Naive B cell (primary cell): ENCODE measurements around the gene EFNA2. TPM values are rescaled to one million over a fixed set of nuclear protein-coding genes. Genes with fewer than 3 reads are reported as not detected.
"Not testable (repeated sequence)": the region's sequence is repeated elsewhere in the genome, so short reads cannot be mapped to it uniquely, and the experiment has no call there.

ENCODE experiments used
- ATAC-seq, 2 donors: fragments of 150-1000 bp; cut with Tn5 transposase; 2 replicates each; pipeline ENCODE4 v1.10.0; 2021; ENCODE audit warnings: low read depth in 2 of 2, mild to moderate bottlenecking in 2 of 2, moderate library complexity in 2 of 2
- DNase-seq: peaks from one replicate; pipeline ENCODE4 v3.0.0; 2022
- H3K27ac Mint-ChIP-seq, 6 donors: one replicate each; pipeline ENCODE4 v1.8.0; 2020 to 2022; ENCODE audit warnings: mild to moderate bottlenecking in 6 of 6, mixed read lengths in 6 of 6, moderate library complexity in 5 of 6, inconsistent platforms in 2 of 6
- H3K27me3 Mint-ChIP-seq, 3 donors: one replicate each; pipeline ENCODE4 v1.8.0; 2021 to 2022; ENCODE audit warnings: mixed read lengths in 3 of 3, mild to moderate bottlenecking in 1 of 3
- H3K36me3 Mint-ChIP-seq, 2 donors: one replicate each; pipeline ENCODE4 v1.8.0; 2020 to 2022; ENCODE audit warnings: mixed read lengths in 2 of 2, inconsistent platforms in 1 of 2, mild to moderate bottlenecking in 1 of 2
- H3K4me1 Mint-ChIP-seq, 3 donors: one replicate each; pipeline ENCODE4 v1.8.0; 2020 to 2022; ENCODE audit warnings: mixed read lengths in 3 of 3, inconsistent platforms in 1 of 3, mild to moderate bottlenecking in 1 of 3, moderate library complexity in 1 of 3
- H3K4me3 Mint-ChIP-seq, 8 donors: one replicate each; pipeline ENCODE4 v1.8.0; 2020 to 2022; ENCODE audit warnings: mild to moderate bottlenecking in 8 of 8, mixed read lengths in 8 of 8, moderate library complexity in 8 of 8, inconsistent platforms in 2 of 8
- H3K9me3 Mint-ChIP-seq, 7 donors: one replicate each; pipeline ENCODE4 v1.8.0; 2020 to 2022; ENCODE audit warnings: mixed read lengths in 7 of 7, mild to moderate bottlenecking in 5 of 7, inconsistent platforms in 2 of 7, moderate library complexity in 1 of 7
- polyA plus RNA-seq, 6 donors: library from polyadenylated mRNA; unstranded; fragments of 300-500 nt; fragmentation: Illumina TruSeq; gene quantifications; one replicate each; pipeline ENCODE4 v1.2.3, GENCODE V29; 2021; ENCODE audit warnings: low read depth in 6 of 6

The EFNA2 gene
- polyA plus RNA-seq, 6 donors from 2014 or later = not detected

DNA sequence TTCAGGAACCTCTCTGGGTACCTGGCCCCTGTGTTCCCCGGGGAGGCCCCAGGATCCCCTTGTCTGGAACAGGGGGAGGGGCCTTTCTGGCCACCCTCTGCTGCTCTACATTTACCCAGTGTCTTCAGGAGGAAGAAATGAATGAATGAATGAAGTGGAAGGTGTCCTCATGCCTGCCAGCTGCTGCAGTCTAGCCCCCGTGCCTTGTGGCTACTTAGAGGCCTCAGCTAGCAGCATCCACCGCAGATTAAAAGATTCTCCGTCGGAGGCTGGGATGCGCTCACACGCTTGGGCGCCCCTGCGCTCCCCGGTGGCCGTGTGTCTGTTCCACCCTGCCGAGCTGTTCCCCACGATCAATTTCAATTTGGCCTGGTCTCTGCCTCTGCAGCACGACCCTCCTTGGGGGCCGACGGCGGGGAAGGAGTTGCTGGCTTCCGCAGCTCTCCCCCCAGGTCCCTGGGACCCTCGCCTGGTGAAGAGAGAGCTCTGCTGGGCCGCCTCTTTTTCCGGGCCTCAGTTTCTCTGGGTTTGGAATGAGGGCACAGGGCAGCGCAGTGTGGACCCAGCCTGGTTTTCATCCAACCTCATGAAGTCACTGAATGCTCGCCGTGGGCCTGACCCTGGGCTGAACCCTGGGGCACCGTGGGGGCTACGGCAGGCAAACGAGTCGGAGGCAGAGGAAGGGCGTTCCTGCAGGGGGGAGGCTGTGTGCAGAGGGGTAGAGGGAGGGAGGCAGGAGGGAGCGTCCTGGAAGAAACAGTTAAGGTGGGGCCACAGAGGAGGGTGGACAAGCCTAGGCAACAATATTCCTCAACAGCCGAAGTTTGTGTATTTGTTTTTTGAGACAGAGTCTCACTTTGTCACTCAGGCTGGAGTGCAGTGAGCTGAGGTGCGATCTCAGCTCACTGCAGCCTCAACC, 28.3 kb downstream of the EFNA2 start:
- DNase-seq = no peak
- H3K4me1 Mint-ChIP-seq = peaks cover 0 to 6% (median 0%) of the 10 kb centered on the region in 3 donors
- peaks cover 12 to 28% (median 13%) of the 10 kb centered on the region in 3 donors for H3K27me3 Mint-ChIP-seq
- no peak for ATAC-seq
- H3K36me3 Mint-ChIP-seq = no peaks in the 10 kb centered on the region
- H3K27ac Mint-ChIP-seq = no peak overlapping the region
- H3K4me3 Mint-ChIP-seq = no peak overlapping the region
- no peaks in the 10 kb centered on the region for H3K9me3 Mint-ChIP-seq

DNA sequence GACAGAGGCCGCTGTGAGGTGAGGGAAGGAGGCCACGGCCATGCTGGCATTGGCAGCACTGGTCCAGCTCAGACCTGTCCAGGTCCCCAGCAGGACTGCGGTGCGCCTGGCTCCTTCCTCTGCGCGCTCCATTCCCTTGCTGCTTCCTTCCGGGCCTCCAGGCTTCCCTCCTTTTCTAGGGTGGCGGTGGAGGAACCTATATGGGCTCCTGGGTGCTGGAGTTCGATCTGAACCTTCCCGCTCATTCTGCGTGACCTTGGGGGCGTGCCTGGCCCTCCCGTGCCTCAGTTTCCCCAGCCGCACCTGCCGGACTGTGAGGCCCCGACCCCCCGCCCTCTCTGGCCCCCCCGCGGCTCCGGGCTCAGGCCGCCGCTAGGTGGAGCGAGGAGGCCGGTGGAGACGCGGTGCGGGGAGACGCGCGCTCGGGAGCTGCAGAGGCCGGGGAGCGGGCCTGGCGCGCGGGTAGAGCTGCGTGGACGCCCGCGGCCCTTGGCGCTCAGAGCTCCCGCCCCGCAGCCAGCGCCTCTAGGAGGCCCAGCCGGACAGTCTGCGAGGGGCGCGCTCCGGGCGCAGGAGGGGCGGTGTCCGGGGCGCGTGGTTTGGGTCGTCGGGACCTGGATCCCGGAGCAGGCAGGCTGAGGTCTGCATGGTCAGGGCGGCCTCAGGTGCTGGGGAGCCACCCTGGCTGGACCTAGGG, 29.9 kb downstream of the EFNA2 start:
- Mint-ChIP-seq H3K27me3 (peaks cover 12 to 34% (median 19%) of the 10 kb centered on the region in 3 donors), H3K27ac (no peak overlapping the region), H3K4me3 (peak overlapping the region in 1 of 8 donors; percentile 20), H3K9me3 (no peaks in the 10 kb centered on the region), H3K36me3 (no peaks in the 10 kb centered on the region), H3K4me1 (peaks cover 0 to 6% (median 0%) of the 10 kb centered on the region in 3 donors)
- ATAC-seq = peak; percentile 67 to 74
- DNase-seq = peak; percentile 24

DNA sequence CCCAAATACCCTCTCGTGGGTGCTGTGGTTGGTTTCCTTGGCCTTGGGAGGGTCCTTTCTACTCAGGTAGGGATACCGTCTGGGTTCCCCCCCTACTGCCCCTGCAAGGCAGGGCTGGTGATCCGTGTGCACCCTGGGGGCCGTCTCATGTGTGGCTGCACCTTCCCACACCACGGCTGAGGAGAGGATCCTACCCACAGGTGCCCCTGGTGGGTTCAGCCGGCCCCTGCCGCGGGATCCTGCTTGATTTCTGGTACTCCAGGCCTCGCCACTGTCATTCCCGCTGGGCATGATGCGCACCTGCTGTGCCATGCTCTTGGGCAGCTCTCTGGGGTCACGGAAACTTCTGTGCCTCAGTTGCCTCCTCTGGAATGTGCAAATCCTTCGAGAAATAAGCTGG, 30.8 kb downstream of the EFNA2 start:
- DNase-seq (no peak), ATAC-seq (no peak)
- Mint-ChIP-seq H3K4me1 (peaks cover 0 to 6% (median 0%) of the 10 kb centered on the region in 3 donors), H3K36me3 (no peaks in the 10 kb centered on the region), H3K27me3 (peaks cover 18 to 38% (median 19%) of the 10 kb centered on the region in 3 donors), H3K4me3 (peak overlapping the region in 1 of 8 donors; percentile 20), H3K27ac (no peak overlapping the region), H3K9me3 (no peaks in the 10 kb centered on the region)

DNA sequence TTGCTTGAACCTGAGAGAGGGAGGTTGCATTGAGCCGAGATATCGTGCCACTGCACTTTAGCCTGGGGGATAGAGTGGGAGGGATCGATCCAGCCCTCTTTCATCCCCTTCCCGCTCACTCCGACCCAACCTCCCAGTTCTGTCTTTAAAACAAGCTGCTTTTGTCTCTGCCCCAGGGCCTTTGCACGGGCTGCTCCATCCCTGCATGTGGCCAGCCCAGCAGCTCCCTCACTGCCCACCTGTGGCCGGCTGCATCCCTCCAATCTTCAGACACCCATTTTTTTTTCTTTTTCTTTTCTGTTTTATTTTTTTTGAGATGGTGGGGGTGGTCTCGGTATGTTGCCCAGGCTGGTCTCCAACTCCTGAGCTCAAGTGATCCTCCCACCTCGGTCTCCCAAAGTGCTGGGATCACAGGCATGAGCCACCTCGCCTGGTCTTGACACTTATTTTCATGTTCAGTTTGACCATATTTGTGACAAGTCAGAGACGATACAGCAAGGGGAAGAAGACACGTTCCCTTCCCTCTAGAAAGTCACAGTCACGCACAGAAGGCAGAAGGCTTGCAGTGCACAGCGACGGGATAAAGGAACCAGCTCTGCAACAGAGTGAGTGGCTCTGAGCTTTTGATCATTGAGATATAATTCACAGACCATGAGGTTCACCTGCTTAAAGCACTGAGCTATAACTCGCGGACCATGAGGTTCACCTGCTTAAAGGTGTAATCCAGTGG, 31.8 kb downstream of the EFNA2 start:
- Mint-ChIP-seq H3K4me1 (peaks cover 0 to 6% (median 1%) of the 10 kb centered on the region in 3 donors), H3K9me3 (no peaks in the 10 kb centered on the region), H3K27me3 (peaks cover 20 to 46% (median 23%) of the 10 kb centered on the region in 3 donors), H3K4me3 (peak overlapping the region in 4 of 8 donors; percentile 20 to 56 (median 40)), H3K36me3 (peaks cover under 1 to 4% of the 10 kb centered on the region in 2 donors), H3K27ac (no peak overlapping the region)
- DNase-seq (no peak), ATAC-seq (no peak)

DNA sequence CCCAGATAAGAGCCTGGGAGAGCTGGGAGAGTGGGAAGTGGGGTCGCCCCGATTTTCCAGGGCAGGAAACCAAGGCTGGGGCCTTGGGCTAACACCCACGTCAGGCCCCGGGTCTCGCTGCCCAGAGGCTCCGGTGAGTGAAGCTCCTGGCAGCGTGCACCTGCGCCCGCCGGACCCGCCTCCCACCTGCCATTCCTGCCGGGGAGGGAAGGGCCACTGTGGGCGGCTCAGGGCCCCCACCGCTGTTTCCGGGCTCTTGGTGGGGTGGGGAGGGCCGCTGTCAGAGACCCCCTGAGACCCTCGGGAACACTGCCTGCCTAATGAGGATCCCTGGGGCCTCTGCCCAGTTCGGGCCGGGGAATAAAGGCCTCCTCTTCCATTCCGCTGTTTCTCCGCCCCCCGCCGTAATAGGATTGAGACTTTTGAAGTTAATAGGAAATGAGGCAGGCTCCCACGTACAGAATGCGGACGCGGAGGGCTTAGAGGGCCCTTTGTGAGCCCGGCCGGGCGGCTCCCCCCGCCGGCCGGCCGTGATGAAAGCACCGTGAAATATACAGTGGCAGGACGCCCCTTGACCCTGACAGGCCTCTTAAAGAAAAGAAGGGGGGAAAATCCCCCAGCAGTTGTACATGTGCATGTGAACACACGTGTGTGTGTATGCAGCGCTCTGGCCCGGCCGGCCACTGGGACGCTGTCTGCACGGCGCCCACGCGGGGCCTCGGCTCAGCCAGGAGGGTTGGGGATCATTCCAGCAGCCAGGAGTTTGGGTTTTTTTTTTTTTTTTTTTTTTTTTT, 33.2 kb downstream of the EFNA2 start:
- DNase-seq (no peak), ATAC-seq (no peak)
- Mint-ChIP-seq H3K27me3 (peaks cover 23 to 57% (median 34%) of the 10 kb centered on the region in 3 donors), H3K36me3 (peaks cover 4 to 11% of the 10 kb centered on the region in 2 donors), H3K4me3 (no peak overlapping the region), H3K27ac (peak overlapping the region in 1 of 6 donors; percentile 54), H3K4me1 (peaks cover 0 to 7% (median 6%) of the 10 kb centered on the region in 3 donors), H3K9me3 (no peaks in the 10 kb centered on the region)

DNA sequence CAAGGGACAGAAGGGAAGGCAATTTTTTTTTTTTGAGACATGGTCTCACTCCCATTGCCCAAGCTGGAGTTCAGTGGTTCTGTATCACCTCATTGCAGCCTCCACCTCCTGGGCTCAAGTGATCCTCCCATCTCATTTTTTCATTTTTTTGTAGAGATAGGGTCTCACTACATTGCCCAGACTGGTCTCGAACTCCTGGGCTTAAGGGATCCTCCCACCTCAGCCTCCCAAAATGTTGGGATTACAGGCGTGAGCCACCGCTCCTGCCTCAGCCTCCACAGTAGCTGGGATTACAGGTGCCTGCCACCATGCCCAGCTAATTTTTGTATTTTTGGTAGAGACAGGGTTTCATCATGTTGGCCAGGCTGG, 34.6 kb downstream of the EFNA2 start:
- not testable (repeated sequence) for H3K9me3 Mint-ChIP-seq, H3K27ac Mint-ChIP-seq, ATAC-seq, H3K4me3 Mint-ChIP-seq, DNase-seq
- Mint-ChIP-seq H3K36me3 (peaks cover 4 to 11% of the 10 kb centered on the region in 2 donors), H3K4me1 (peaks cover 0 to 11% (median 10%) of the 10 kb centered on the region in 3 donors), H3K27me3 (peaks cover 29 to 61% (median 41%) of the 10 kb centered on the region in 3 donors)

DNA sequence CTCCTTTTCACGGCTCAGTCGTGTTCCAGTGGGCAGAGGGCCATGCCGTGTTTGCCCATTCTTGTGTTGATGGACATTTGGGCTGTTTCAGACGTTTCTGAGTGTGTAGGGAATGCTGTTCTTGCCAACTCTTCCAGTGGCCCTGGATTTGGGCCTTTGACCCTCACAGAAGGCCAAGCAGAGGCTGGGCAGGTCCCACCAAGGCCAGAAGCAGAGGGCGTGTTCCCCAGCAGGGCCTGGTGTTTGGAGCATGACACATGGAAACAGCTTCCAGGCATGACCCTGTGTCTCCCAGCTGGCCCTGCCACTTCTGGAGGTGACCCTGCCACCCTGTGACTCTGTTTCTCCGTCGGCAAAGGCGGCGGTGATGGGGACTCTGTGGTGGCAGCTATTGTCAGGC, 35.9 kb downstream of the EFNA2 start:
- Mint-ChIP-seq H3K36me3 (peaks cover 4 to 11% of the 10 kb centered on the region in 2 donors), H3K27me3 (peaks cover 29 to 64% (median 41%) of the 10 kb centered on the region in 3 donors), H3K4me3 (peak overlapping the region in 1 of 8 donors; percentile 79), H3K4me1 (peaks cover 0 to 11% (median 7%) of the 10 kb centered on the region in 3 donors), H3K9me3 (no peaks in the 10 kb centered on the region), H3K27ac (no peak overlapping the region)
- DNase-seq (no peak), ATAC-seq (no peak)

DNA sequence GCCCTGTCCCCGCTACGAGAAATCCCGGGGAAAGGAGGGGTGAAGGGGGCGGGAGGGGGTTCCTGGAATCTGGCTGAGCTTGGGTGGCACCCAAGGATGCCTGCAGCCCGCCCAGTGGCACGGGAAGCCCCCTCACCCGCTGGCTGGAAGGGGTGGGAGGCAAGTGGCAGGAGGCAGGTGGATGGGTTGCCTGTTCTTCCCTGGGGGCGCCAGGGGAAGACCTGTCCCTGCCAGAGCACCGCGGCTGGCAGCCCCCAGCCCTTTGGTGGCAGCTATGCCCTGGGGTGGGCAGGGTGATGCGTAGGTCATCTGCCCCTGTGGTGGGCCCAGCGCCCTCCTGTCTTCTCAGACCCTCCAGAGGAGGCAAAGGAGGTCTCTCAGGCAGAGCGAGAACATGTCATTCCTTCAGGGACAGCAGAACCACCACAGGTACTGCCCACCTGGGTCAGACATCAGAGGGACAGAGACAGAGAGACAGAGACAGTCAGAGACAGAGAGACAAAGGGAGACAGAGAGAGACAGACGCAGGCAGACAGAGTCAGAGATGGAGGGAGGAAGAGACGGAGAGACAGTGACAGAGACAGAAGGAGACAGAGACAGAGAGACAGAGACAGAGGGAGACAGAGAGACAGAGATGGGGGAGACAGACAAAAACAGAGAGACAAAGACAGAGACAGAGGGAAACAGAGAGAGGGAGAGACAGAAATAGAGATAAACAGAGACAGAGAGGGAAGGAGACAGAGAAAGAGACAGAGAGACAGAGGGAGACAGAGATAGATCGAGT, 36.7 kb downstream of the EFNA2 start:
- no peak for ATAC-seq
- Mint-ChIP-seq H3K27ac (no peak overlapping the region), H3K27me3 (peaks cover 30 to 57% (median 36%) of the 10 kb centered on the region in 3 donors)

DNA sequence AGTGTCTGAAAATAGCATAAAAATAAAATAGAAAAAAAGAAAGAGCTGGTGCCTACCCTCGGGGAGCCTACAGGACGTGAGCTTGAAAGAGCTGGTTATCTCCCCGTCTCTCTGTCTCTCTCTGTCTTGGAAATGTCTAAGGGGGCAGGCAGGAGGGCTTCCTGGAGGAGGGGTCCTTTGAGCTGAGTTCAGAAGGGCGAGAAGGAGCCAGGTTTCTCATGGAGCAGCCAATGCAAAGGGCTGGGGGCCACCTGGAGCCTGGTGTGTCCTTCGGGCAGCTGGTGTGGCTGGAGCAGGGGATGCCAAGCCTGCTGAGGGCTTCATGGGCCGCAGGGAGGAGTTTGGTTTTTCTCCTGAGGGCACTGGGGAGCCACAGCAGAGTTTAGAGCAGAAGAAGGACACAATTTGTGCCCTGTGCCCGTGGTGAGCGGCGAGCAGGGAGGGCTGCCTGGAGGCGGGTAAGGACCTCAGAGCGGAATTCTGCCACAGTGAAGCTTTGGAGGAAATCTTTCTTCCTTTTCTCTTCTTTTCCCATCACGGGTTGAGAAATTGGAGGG, 38.7 kb downstream of the EFNA2 start:
- H3K27ac Mint-ChIP-seq = no peak overlapping the region
- DNase-seq = no peak
- peaks cover 4 to 11% of the 10 kb centered on the region in 2 donors for H3K36me3 Mint-ChIP-seq
- H3K4me3 Mint-ChIP-seq = peak overlapping the region in 3 of 8 donors; percentile 19 to 62 (median 42)
- no peak for ATAC-seq
- H3K27me3 Mint-ChIP-seq = peaks cover 26 to 48% (median 33%) of the 10 kb centered on the region in 3 donors
- H3K4me1 Mint-ChIP-seq = peaks cover 0 to 11% (median 4%) of the 10 kb centered on the region in 3 donors
- no peaks in the 10 kb centered on the region for H3K9me3 Mint-ChIP-seq

More for the DNA sequence above, 36.7 kb downstream of the EFNA2 start:
- Mint-ChIP-seq H3K36me3 (peaks cover 4 to 11% of the 10 kb centered on the region in 2 donors), H3K4me1 (peaks cover 0 to 11% (median 7%) of the 10 kb centered on the region in 3 donors), H3K4me3 (no peak overlapping the region), H3K9me3 (no peaks in the 10 kb centered on the region)
- DNase-seq = no peak

DNA sequence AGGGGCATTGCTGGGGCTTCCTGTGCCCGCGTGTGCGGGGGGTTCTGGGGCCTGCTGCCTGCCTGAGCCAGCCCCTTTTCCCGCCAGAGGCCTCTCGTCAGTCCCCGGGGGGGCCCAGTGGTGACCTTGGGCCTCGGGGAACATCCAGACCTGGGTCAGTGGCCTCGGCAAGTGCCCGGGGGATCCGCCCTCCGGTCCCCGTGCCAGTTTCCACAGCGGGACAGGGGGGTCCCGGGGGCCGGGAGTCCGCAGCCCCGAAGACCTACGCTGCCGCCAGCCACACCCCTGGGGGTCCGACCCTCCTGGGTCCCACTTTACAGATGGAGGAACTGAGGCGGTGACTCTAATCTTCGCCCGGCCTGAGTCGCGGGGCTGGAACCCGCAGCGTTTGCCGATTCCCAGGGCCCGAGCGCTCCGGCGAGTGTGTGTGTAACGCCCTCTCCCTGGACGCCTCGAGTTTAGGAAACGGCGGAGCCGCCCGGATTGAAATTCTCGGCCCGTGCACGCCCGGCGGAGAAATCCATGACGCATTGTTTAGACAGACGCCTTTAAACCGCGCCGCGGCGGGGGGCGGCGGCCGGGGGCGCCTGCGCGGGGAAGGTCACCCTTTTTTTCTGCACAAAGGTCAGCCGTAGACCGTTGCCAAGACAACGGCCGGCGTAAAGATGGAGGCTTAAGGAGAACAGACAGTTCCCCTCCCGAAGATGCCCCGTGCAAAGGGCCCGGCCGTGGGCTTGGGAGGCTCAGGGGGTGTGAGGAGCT, 39.3 kb downstream of the EFNA2 start:
- ATAC-seq = peak; percentile 47 to 48
- Mint-ChIP-seq H3K36me3 (peaks cover 4 to 11% of the 10 kb centered on the region in 2 donors), H3K4me3 (peak overlapping the region in 6 of 8 donors; percentile 37 to 74 (median 48)), H3K27ac (no peak overlapping the region), H3K9me3 (no peaks in the 10 kb centered on the region), H3K27me3 (peaks cover 26 to 46% (median 36%) of the 10 kb centered on the region in 3 donors), H3K4me1 (peaks cover 0 to 11% (median 4%) of the 10 kb centered on the region in 3 donors)
- DNase-seq = peak; percentile 15
